Bronchial epithelial cell (primary cell): ENCODE measurements around the gene WDR87. TPM values are rescaled to one million over a fixed set of nuclear protein-coding genes. Genes with fewer than 3 reads are reported as not detected.

Experiments
- DNase-seq: peaks from one replicate; pipeline ENCODE4 v3.0.0-alpha.2; 2010; ENCODE audit warnings: low read depth
- FAIRE-seq: peaks from 2 replicates; lab custom pipeline; 2011; peaks lifted over from hg19 to GRCh38; lab: Jason Lieb, UNC
- H3K27me3 ChIP-seq: 2 replicates; pipeline ENCODE4 v1.5.1; 2011; ENCODE audit warnings: low read length; ENCODE audit not compliant: control insufficient read depth, insufficient read depth
- H3K36me3 ChIP-seq: 2 replicates; pipeline ENCODE4 v1.5.1; 2011; ENCODE audit warnings: low read length; ENCODE audit not compliant: control insufficient read depth, insufficient read depth
- H3K4me3 ChIP-seq: 2 replicates; pipeline ENCODE4 v1.5.1; 2011; ENCODE audit warnings: mild to moderate bottlenecking, low read depth, low read length, control low read depth
- CTCF ChIP-seq: IDR thresholded peaks from 2 replicates; pipeline ENCODE4 v1.5.1; 2011; ENCODE audit warnings: mild to moderate bottlenecking, moderate library complexity, low read length, control low read depth, inconsistent platforms; ENCODE audit not compliant: insufficient read depth, severe bottlenecking
- total RNA-seq: library from RNA; depleted of rRNA; stranded (reverse); fragments of >200 nt; gene quantifications from 2 replicates; pipeline ENCODE4 v1.2.1, GENCODE V29; 2014

Gene WDR87
- total RNA-seq, 1 donor from 2014 or later = not detected

- Histone ChIP-seq H3K4me3 (no peak overlapping the region), H3K36me3 (no peaks in the 10 kb centered on the region), H3K27me3 (no peaks in the 10 kb centered on the region)
- DNase-seq (no peak), FAIRE-seq (no peak)
- TF ChIP-seq CTCF = no peak
Measured at GRCh38 chr19:37914908-37915307, 8.5 kb upstream of the WDR87 start.

GRCh38 chr19:37909661-37910199 lies 3.3 kb upstream of the WDR87 start:
- Histone ChIP-seq H3K27me3 (no peaks in the 10 kb centered on the region), H3K4me3 (no peak overlapping the region), H3K36me3 (no peaks in the 10 kb centered on the region)
- FAIRE-seq (no peak), DNase-seq (no peak)
- no peak for TF ChIP-seq CTCF

- Histone ChIP-seq H3K27me3 (no peaks in the 10 kb centered on the region), H3K36me3 (no peaks in the 10 kb centered on the region), H3K4me3 (peak overlapping the region; percentile 73)
- TF ChIP-seq CTCF = no peak
- DNase-seq (no peak), FAIRE-seq (no peak)
Measured at GRCh38 chr19:37907735-37908455, 1.5 kb upstream of the WDR87 start.

GRCh38 chr19:37906869-37907734 lies 708 bp upstream of the WDR87 start, which contains the start of gene SIPA1L3:
TSS of gene SIPA1L3 (plus strand) at chr19:37907208. CDS start at chr19:38081566, 174,358 bp downstream.
- FAIRE-seq (no peak), DNase-seq (peak; percentile 88)
- TF ChIP-seq CTCF = peak; percentile 2
- peak within 1 kb of the TSS; percentile 73 for H3K4me3 ChIP-seq
- H3K36me3 ChIP-seq = no peaks in the 10 kb centered on the region
- no peaks in the 10 kb centered on the region for H3K27me3 ChIP-seq

GRCh38 chr19:37903096-37903495 lies 3.3 kb downstream of the WDR87 start:
- no peak overlapping the region for H3K4me3 ChIP-seq
- no peak for TF ChIP-seq CTCF
- no peak for FAIRE-seq

More at GRCh38 chr19:37903096-37903495, 3.3 kb downstream of the WDR87 start:
- Histone ChIP-seq H3K36me3 (no peaks in the 10 kb centered on the region), H3K27me3 (no peaks in the 10 kb centered on the region)
- DNase-seq = no peak
